HG02870 (cell line): ENCODE measurements around the gene NAT8.
"Not testable (repeated sequence)": the region's sequence is repeated elsewhere in the genome, so short reads cannot be mapped to it uniquely, and the experiment has no call there.

Experiments used
- ATAC-seq: cut with Tn5 transposase; IDR thresholded peaks from one replicate; pipeline ENCODE4 v1.9.1; 2021; ENCODE audit warnings: mild to moderate bottlenecking, moderate library complexity; ENCODE audit not compliant: unreplicated experiment

Gene NAT8

GRCh38 chr2:73638429-73638828 is 3.8 kb downstream of the NAT8 start:
- ATAC-seq = no peak

DNA sequence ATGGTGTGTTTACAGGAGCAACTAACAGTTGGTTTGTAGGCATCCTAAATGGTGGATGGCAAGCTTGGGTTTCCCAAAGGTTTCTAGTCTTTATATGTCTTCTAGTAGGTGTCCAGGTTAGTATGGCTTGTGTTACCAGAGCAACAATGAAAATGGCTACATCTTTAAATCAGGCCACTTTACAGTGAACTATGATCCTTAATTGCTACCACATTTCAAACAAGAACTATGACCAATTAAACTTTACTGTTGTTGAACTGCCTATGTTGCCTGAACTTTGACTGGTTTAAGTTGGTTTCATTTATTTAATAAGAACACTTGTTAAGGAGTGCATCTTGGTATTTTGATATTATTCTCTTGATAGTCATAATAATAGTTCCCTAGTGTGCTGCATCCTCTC is 5.2 kb downstream of the NAT8 start:
- ATAC-seq = not testable (repeated sequence)

DNA sequence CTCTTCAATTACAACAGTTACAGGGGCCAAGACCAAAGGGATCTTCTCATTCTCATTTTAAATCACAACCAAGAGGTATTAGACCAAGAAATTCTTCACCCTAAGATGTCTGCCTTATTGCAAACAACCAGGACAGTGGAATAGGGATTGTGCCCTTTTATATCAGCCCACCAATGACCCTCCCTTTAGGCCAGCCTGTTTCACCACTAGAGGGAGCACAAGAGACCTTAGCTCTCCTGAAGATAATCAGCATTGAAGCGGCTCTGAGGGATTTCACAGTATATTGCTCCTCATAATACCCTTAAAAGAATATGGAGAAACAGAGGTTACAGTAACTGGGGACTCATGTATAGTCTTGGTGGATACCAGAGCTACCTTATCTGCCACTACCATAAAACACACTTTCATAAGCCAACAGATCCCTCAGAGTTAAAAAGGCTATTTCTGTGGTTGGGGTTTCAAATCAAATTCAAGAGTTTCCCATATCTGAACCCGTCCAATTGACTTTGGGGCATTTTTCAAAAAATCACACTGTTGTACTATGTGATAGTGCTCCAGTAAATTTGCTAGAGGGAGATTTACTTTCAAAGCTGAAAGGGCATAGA is 11.5 kb downstream of the NAT8 start:
- ATAC-seq = not testable (repeated sequence)

DNA sequence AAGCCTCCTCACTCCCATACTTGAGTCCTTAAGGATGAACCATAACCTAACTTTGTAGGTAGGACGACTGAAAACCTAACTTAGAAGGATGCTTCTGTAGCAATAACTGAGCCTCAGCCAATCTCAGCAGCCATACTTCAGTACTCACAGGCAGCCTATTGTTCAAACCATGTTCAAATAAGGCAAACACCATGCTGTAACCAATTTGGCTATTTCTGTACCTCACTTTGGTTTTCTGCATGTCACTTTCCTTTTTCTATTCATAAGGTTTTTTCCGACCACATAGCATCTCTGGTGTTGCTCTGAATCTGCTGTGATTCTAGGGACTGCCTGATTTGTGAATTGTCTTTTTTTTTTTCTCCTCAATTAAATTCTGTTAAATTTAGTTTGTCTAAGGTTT is 13.7 kb downstream of the NAT8 start:
- peak; percentile 82 for ATAC-seq

- not testable (repeated sequence) for ATAC-seq
Observed at GRCh38 chr2:73626237-73626636, 16.0 kb downstream of the NAT8 start.

DNA sequence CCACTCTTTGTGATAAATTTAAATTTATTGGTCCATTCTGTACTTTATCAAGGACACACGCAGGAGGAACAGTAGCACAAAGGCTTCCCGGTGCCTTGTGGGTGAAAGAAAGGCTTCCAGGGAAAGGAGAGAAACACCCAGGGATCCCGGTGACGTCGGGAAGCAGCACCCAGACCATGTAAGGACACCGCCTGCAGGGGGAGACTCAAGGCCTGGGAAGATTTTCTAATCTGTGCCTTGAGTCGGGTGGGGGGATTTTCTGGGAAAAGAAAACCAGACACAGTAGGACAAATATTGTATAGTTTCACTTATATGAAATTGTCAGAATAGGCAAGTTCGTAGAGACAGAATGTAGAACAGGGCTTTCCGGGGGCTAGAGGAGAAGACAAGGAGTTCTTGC is 17.6 kb downstream of the NAT8 start:
- ATAC-seq = not testable (repeated sequence)

- peak; percentile 46 for ATAC-seq
Observed at GRCh38 chr2:73624036-73624435, 18.2 kb downstream of the NAT8 start.

DNA sequence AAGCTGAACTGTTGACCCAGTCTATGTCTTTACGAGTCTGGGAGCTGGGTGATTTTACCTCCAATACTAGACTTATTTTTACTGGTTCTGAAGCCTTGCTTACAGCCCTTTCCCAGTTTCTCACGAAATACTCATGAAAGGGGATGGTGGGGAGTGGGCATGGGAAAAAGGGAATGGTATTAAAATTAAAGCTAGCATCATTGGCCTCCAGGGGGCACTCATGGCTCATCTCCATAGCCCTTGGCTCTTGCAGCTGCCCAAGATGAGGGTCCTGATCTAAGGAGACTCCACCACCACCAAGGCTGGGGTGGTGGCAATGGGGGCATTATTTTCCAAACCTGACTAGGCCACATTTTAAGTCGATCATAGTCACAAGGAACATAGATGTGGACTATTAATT is 22.3 kb downstream of the NAT8 start:
- ATAC-seq = not testable (repeated sequence)

GRCh38 chr2:73614997-73615396 is 27.2 kb downstream of the NAT8 start:
- ATAC-seq = no peak

- no peak for ATAC-seq
Observed at GRCh38 chr2:73614105-73614504, 28.1 kb downstream of the NAT8 start.

DNA sequence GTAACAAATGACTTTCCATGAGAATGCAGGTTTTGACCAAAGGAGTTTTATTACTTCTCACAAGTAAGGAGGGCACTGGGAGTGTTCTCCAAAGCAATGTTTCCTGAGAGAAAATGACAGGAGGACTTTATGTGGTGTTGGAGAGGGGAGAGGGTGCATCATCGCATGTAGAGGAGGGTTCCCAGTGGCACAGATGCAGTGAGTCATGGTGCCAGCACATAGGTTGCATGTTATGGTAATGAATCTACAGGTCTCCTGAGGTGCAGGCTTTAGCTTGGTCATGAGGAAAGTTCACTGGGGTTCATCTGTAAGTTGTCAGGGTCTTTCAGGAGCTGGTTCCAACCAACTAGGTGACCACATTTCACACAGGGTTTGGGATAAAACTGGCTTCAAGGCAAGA is 30.4 kb downstream of the NAT8 start:
- ATAC-seq = no peak

DNA sequence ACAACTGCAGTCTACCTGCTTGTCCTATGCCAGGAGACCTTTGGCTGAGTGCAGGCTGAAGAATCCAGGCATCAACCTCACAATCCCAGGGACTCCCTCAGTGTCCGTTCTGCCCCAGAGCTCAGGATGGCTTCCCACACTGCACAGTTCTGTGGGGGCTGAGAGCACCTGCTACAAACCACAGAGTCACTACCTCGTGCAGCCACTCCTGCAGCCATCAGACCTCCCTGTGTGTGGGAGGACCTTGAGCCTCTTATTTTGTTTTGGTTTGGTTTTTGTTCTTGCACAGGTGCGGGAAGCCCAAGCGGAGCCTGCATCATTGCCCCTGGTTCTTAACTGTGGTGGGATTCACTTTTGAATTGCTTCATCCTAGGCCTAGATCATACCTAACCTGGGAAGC is 31.0 kb downstream of the NAT8 start:
- peak; percentile 82 for ATAC-seq

- ATAC-seq = no peak
Observed at GRCh38 chr2:73610111-73610510, 32.1 kb downstream of the NAT8 start.

DNA sequence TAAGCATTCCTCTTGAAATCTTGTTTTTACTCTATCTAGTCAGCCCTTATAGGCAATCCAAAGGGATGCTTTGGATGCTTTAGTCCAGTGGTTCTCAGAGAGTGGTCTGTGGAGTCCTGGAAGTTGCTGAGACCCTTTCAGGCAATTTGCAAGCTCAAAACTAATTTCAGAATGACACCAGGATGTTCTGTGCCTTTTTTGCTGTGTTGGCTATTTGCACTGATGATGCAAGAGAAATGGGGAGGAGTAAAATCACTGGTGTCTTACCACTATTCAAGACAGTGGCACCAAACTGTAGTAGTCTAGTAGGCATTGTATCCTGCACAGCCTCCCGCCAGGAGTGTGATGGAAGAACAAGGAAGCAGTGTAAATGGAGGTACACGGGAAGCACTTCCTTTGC is 37.6 kb downstream of the NAT8 start:
- ATAC-seq = not testable (repeated sequence)

DNA sequence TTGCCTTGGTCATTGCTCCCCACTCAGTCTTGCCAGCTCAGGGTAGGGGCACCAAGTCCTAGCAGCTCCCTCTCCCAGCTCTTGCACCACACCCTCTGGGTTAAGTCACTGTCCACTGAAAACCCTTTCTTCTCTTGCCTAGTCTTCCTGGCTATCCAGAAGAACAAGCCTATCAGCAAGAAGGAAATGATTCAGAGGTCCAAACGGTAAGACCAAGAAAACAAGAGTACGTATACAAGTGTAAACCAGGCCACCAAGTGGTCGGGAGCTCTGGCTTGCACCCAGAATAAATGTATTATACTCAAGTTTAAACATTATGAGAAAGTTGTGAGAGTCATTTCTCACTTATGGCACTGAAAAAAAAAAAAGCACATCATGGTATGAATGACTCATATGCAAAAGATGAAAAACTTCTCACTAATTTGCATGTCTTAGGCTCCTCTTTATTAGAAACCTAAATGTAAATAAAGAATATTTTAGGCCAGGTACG is 39.1 kb downstream of the NAT8 start:
- ATAC-seq = peak; percentile 83

GRCh38 chr2:73601780-73602179 is 40.4 kb downstream of the NAT8 start:
- no peak for ATAC-seq

DNA sequence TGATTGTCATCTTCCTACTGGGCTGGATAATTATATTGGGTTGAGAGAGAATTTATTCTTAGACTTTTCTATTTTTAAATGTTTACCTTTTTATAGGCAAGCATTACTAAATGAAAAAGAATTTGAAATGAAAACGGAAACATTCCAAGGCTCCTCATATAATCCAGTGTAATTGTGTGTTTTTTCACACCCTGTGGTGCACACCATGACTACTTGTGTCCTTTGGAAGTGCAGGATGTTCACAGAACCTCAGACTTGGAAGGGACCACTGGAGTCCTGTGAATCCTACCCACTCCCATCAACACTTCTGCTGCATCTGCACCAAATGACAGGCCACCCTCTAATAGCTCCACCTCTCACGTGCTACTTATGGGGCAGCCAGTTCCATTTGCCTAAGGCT is 48.0 kb downstream of the NAT8 start:
- ATAC-seq = no peak

GRCh38 chr2:73593680-73594079 is 48.5 kb downstream of the NAT8 start:
- ATAC-seq = no peak
